NT2/D1 (cell line): Measurements from ENCODE around the gene FSD1L.

Experiments used
- SUZ12 ChIP-seq: IDR thresholded peaks from 2 replicates; pipeline ENCODE4 v1.6.1; 2011; ENCODE audit not compliant: insufficient read length, insufficient read depth; ENCODE audit errors: extremely low read depth
- ZNF274 ChIP-seq: IDR thresholded peaks from 2 replicates; pipeline ENCODE4 v1.6.1; 2011; ENCODE audit warnings: mild to moderate bottlenecking, low read depth, low read length

GRCh38 chr9:105458404-105458803 is 10.6 kb downstream of the FSD1L start:
- TF ChIP-seq ZNF274, result no peak
- no peak for TF ChIP-seq SUZ12
